OCI-LY7 (cell line): Measurements from ENCODE around the gene PARVB. TPM values are rescaled to one million over a fixed set of nuclear protein-coding genes. Genes with fewer than 3 reads are reported as not detected.
"Not testable (repeated sequence)": the region's sequence is repeated elsewhere in the genome, so short reads cannot be mapped to it uniquely, and the experiment has no call there.

ENCODE experiments used
- BruUV-seq: library from RNA; stranded (reverse); fragments of 400-500 nt; replicated peaks from 2 replicates; lab custom pipeline; 2021; lab: Mats Ljungman, UMichigan
- CTCF ChIA-PET: fragments of 300-600 bp; sonication (Branson Sonifier 250); formaldehyde crosslinking; loops from one replicate; lab custom pipeline; 2022; ENCODE audit warnings: antibody characterized with exemption; ENCODE audit not compliant: unreplicated experiment; lab: Charles Lee
- POLR2A ChIA-PET: fragments of 300-600 bp; sonication (Branson Sonifier 250); formaldehyde crosslinking; loops from one replicate; lab custom pipeline; 2022; ENCODE audit warnings: antibody characterized with exemption; lab: Charles Lee
- DNase-seq: peaks from one replicate; pipeline ENCODE4 v3.0.0-alpha.2; 2015; ENCODE audit warnings: low spot score
- H2AFZ ChIP-seq: fragments of 200-600 bp; sonication (generic), shearing (Covaris generic); 2 replicates; pipeline ENCODE4 v1.6.1; 2014; ENCODE audit warnings: mild to moderate bottlenecking, antibody characterized with exemption, low read length, moderate library complexity
- H3K27ac ChIP-seq: fragments of 200-600 bp; sonication (generic); 2 replicates; pipeline ENCODE4 v1.5.1; 2014; ENCODE audit warnings: mixed run types, low read depth, mild to moderate bottlenecking, moderate library complexity, low read length, inconsistent platforms; ENCODE audit not compliant: poor library complexity, severe bottlenecking
- H3K36me3 ChIP-seq: fragments of 200-600 bp; sonication (generic); 2 replicates; pipeline ENCODE4 v1.6.1; 2014; ENCODE audit warnings: mild to moderate bottlenecking, antibody characterized with exemption, low read length, moderate library complexity, mixed read lengths; ENCODE audit not compliant: insufficient read depth
- H3K4me1 ChIP-seq: fragments of 200-600 bp; sonication (generic); 2 replicates; pipeline ENCODE4 v1.5.1; 2014; ENCODE audit warnings: mild to moderate bottlenecking, low read length; ENCODE audit not compliant: insufficient read depth, poor library complexity, severe bottlenecking
- H3K4me2 ChIP-seq: fragments of 200-600 bp; sonication (generic); 2 replicates; pipeline ENCODE4 v1.6.1; 2014; ENCODE audit warnings: mild to moderate bottlenecking, low read length
- H3K4me3 ChIP-seq: fragments of 200-600 bp; sonication (generic); 2 replicates; pipeline ENCODE4 v1.5.1; 2014; ENCODE audit warnings: mild to moderate bottlenecking, low read depth, low read length; ENCODE audit not compliant: poor library complexity, severe bottlenecking
- H3K79me2 ChIP-seq: fragments of 200-600 bp; sonication (generic); 2 replicates; pipeline ENCODE4 v1.6.1; 2016; ENCODE audit warnings: low read depth, mild to moderate bottlenecking, low read length, moderate library complexity, mixed read lengths; ENCODE audit not compliant: insufficient read depth
- H3K9me2 ChIP-seq: fragments of 200-600 bp; sonication (generic); 2 replicates; pipeline ENCODE4 v1.6.1; 2016; ENCODE audit warnings: mild to moderate bottlenecking, low read length, mixed read lengths; ENCODE audit not compliant: insufficient read depth
- H3K9me3 ChIP-seq: fragments of 200-600 bp; sonication (generic); 2 replicates; pipeline ENCODE4 v1.6.1; 2014; ENCODE audit warnings: mild to moderate bottlenecking, mixed run types, low read length, mixed read lengths
- H4K20me1 ChIP-seq: fragments of 200-600 bp; sonication (generic); 2 replicates; pipeline ENCODE4 v1.6.1; 2014; ENCODE audit warnings: mild to moderate bottlenecking, antibody characterized with exemption, low read length, moderate library complexity, mixed read lengths; ENCODE audit not compliant: insufficient read depth
- CTCF ChIP-seq: fragments of 200-600 bp; sonication (generic); conservative IDR thresholded peaks from 2 replicates; pipeline ENCODE4 v1.5.1; 2014; ENCODE audit warnings: mild to moderate bottlenecking, antibody characterized with exemption, low read length, moderate library complexity, mixed read lengths
- EZH2phosphoT487 ChIP-seq: fragments of 200-600 bp; sonication (generic); IDR thresholded peaks from 2 replicates; pipeline ENCODE4 v1.6.1; 2018; ENCODE audit warnings: low read depth, borderline replicate concordance, mild to moderate bottlenecking, mixed run types, antibody characterized with exemption, low read length, moderate library complexity, mixed read lengths
- intact Hi-C: fragments of 100-400 bp; cut with micrococcal nuclease; formaldehyde crosslinking; loops from one replicate; pipeline ENCODE4 v1.10.0; 2022; ENCODE audit not compliant: unreplicated experiment
- total RNA-seq, 2 experiments: library from RNA; depleted of rRNA in 1 of 2; stranded (reverse); fragments of >200 nt in 1 of 2; shearing (Covaris generic) in 1 of 2; gene quantifications; 2 replicates each; pipeline ENCODE4 v1.2.3, GENCODE V29; 2014 to 2022

The PARVB gene
- total RNA-seq, 2 experiments from 2014 or later, result 0.34 TPM; not detected in 1

- H3K27ac ChIP-seq, result no peak overlapping the region
- BruUV-seq, result no TSS peak
- H3K4me3 ChIP-seq, result no peak overlapping the region
- no peaks in the 10 kb centered on the region for H3K36me3 ChIP-seq
- no peaks in the 10 kb centered on the region for H3K9me2 ChIP-seq
- no peaks in the 10 kb centered on the region for H3K4me1 ChIP-seq
- H2AFZ ChIP-seq, result no peak overlapping the region
- CTCF ChIA-PET, result no interaction called here
- intact Hi-C loops, result no loop called here
- H3K9me3 ChIP-seq, result no peaks in the 10 kb centered on the region
- no peak overlapping the region for H3K4me2 ChIP-seq
- no peak for TF ChIP-seq EZH2phosphoT487
- TF ChIP-seq CTCF, result no peak
- POLR2A ChIA-PET, result no interaction called here
- no peak for DNase-seq
- no peaks in the 10 kb centered on the region for H3K79me2 ChIP-seq
- H4K20me1 ChIP-seq, result no peaks in the 10 kb centered on the region
Observed at GRCh38 chr22:44012591-44012990, 11.5 kb upstream of the PARVB start.

GRCh38 chr22:44014241-44014640 lies 9.9 kb upstream of the PARVB start:
- H3K4me2 ChIP-seq, result no peak overlapping the region
- H3K36me3 ChIP-seq, result no peaks in the 10 kb centered on the region
- no peaks in the 10 kb centered on the region for H3K9me3 ChIP-seq
- H2AFZ ChIP-seq, result no peak overlapping the region
- no peaks in the 10 kb centered on the region for H3K4me1 ChIP-seq
- H4K20me1 ChIP-seq, result no peaks in the 10 kb centered on the region
- DNase-seq, result no peak
- no peaks in the 10 kb centered on the region for H3K9me2 ChIP-seq
- no peak overlapping the region for H3K4me3 ChIP-seq
- POLR2A ChIA-PET, result no interaction called here
- no peaks in the 10 kb centered on the region for H3K79me2 ChIP-seq
- no peak overlapping the region for H3K27ac ChIP-seq
- BruUV-seq, result no TSS peak
- CTCF ChIA-PET, result no interaction called here
- intact Hi-C loops, result no loop called here
- TF ChIP-seq CTCF (no peak), EZH2phosphoT487 (no peak)

- POLR2A ChIA-PET, intact Hi-C loops, H4K20me1 ChIP-seq, H3K9me3 ChIP-seq, H3K4me2 ChIP-seq, H2AFZ ChIP-seq, H3K79me2 ChIP-seq, DNase-seq, H3K4me3 ChIP-seq, BruUV-seq, CTCF ChIA-PET, H3K9me2 ChIP-seq, H3K4me1 ChIP-seq, H3K36me3 ChIP-seq, H3K27ac ChIP-seq: not testable (repeated sequence)
Observed at GRCh38 chr22:44016586-44016985, 7.5 kb upstream of the PARVB start.
